HG03135 (cell line): ENCODE results near the gene SCNN1A.

Source experiments
- ATAC-seq: cut with Tn5 transposase; IDR thresholded peaks from one replicate; pipeline ENCODE4 v1.9.1; 2021; ENCODE audit warnings: mild to moderate bottlenecking, moderate library complexity; ENCODE audit not compliant: unreplicated experiment

SCNN1A gene

DNA sequence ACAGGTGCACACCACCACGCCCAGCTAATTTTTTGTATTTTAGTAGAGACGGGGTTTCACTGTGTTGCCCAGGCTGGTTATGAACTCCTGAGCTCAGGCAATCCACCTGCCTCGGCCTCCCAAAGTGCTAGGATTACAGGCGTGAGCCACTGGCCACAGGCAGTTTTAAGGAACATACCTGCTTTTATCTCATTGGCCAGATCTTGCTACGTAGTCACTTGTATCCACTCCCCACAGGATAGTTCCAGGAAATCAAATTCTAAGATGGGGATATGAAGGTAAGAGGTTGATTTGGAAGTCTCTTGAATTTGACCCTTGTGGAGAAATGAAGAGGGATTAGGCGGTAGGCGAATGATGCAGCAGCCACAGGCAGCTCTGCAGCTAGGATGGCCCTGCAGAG is 73.6 kb downstream of the SCNN1A start:
- ATAC-seq, result no peak

GRCh38 chr12:6297170-6297569 is 78.2 kb downstream of the SCNN1A start:
- ATAC-seq, result no peak
